ENCODE measurements around the gene PARD6B. TPM values are rescaled to one million over a fixed set of nuclear protein-coding genes. Genes with fewer than 3 reads are reported as not detected.
"Not testable (repeated sequence)": the region's sequence is repeated elsewhere in the genome, so short reads cannot be mapped to it uniquely, and the experiment has no call there.

PARD6B gene
- total RNA-seq, 1 experiment from 2014 or later: 5.2 TPM

- not testable (repeated sequence) for DNase-seq (ENCODE audit: low read depth)
These were observed 27.5 kb upstream of the PARD6B start for GRCh38 chr20:50703651-50704438.

DNA sequence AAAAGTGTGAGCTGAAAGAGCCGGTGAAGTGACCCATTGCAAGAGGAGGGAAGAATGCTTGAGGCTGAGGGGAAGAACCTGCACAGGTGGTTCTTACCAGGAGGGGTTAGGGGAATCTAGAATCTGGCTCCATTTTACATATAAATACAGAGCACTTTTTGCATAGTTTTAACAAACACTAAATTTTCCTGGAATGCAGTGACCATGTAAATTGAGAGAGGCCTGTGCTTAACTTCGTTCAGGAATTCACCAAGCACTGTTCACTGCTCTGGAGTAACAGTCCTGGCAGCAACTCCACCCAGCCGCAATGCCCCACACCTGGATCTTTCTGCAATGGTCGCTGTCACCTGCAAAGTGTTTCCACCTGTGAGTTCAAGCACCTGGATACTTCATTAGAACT, 26.9 kb upstream of the PARD6B start:
- no peak for DNase-seq (ENCODE audit: low read depth)

DNA sequence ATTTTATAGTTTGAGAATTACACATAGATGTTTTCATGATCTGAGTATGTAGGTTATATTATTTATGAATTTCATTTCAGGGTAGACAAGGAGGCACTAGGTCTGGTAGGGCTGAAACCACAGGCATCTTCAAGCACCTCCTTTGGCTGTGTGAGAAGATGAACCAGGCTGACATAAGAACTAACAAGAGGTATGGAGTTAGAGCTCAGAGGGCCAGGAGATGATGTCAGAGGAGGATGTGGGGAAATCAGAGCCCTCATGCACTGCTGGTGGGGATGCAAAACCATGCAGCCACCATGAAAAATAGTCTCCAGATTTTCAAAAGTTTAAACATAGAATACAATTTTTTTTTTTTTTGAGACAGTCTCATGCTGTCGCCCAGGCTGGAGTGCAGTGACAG, 26.4 kb upstream of the PARD6B start:
- DNase-seq (ENCODE audit: low read depth): no peak

DNA sequence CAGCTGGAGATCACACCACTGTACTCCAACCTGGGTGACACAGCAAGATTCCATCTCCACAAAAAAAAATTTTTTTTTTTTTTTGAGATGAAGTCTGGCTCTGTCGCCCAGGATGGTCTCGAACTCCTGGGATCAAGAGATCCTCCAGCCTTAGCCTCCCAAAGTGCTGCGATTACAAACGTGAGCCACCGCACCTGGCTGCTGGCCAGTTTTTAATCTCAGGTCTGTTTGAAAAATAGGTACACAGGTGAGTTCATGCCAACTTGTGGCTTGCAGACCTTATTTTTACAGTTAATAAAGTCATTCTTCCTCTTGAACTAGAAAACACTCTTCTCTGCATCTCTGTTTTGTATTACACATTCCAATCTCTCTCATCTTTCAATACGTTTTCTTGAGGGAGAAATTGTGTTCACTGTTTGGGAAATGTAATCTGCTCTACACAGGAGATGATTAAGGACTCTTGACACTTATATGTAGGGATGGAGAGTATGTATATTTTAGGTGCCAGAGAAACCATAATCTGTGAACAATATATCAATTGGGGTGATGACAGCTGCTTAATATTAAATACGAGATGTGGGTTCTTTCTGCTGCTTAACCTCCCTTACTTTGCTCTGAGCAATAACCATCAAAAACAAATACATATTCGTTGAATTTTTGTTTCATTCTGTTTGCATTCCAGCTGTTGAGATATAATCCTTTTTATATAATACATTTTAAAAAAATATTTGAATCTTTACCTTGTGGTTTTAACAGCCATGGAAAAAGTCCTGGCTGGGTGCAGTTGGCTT, 22.3 kb upstream of the PARD6B start:
- no peak for DNase-seq (ENCODE audit: low read depth)

GRCh38 chr20:50709636-50709973, 21.8 kb upstream of the PARD6B start:
- DNase-seq (ENCODE audit: low read depth): no peak

GRCh38 chr20:50710492-50711063, 20.8 kb upstream of the PARD6B start:
- DNase-seq (ENCODE audit: low read depth): peak; percentile 50

- no peak for DNase-seq (ENCODE audit: low read depth)
These were observed 20.1 kb upstream of the PARD6B start for GRCh38 chr20:50711113-50711825.

DNA sequence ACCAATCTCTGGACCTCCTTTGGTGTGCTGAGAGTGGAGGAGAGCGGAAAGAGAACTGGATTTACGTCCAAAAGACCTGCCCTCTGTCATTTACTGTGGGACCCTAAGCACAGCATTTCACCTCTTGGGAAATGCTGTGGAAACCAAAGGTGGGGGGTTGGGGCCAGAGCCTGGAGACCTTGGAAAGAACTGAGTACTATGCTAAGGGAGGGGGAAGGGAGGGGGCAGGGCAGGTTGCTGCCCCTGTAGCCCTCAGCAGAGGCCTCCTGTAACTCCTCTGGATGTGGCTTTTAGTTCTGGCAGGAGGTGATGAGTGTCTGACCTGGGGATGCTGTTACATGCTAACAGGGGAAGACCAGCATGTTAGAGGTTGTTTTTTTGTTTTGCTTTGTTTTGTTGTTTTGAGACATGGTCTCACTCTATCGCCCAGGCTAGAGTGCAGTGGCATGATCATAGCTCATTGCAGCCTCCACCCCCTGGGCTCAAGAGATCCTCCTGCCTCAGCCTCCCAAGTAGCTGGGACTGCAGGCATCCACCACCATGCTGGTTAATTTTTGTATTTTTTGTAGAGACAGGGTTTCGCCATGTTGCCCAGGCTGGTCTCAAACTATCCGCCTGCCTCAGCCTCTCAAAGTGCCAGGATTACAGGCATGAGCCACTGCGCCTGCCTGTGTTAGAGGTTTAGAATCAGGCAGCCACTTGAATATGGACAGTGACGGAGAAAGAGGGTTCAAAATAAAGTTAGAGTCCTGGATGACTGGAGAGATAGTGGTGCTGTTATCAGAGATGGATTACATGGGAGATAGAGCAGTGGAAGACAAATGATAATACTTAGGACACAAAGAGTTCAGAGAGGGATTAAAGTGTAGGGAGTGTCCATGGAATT, 18.4 kb upstream of the PARD6B start:
- no peak for DNase-seq (ENCODE audit: low read depth)

GRCh38 chr20:50713657-50714101, 17.7 kb upstream of the PARD6B start:
- DNase-seq (ENCODE audit: low read depth): peak; percentile 28

GRCh38 chr20:50714426-50714825, 17.0 kb upstream of the PARD6B start:
- DNase-seq (ENCODE audit: low read depth): not testable (repeated sequence)

DNA sequence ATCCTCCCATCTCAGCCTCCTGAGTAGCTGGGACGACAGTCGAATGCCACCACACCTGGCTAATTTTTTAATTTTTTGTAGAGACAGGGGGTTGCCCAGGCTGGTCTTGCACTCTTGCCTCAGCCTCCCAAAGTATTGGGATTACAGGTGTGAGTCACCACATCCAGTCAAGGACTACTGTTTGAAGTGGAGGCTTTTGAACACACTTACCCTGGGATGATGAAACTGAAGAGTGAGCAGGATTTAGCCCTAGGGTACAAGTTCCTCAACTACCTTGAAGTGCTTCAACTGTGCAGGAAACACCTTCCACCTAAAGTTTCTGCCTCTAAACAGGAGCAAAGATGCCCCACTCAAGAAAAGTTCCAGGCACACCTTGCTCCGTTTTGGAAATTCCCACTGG, 15.7 kb upstream of the PARD6B start:
- no peak for DNase-seq (ENCODE audit: low read depth)

GRCh38 chr20:50716518-50716917, 14.9 kb upstream of the PARD6B start:
- no peak for DNase-seq (ENCODE audit: low read depth)

GRCh38 chr20:50717312-50717711, 14.1 kb upstream of the PARD6B start:
- no peak for DNase-seq (ENCODE audit: low read depth)

DNA sequence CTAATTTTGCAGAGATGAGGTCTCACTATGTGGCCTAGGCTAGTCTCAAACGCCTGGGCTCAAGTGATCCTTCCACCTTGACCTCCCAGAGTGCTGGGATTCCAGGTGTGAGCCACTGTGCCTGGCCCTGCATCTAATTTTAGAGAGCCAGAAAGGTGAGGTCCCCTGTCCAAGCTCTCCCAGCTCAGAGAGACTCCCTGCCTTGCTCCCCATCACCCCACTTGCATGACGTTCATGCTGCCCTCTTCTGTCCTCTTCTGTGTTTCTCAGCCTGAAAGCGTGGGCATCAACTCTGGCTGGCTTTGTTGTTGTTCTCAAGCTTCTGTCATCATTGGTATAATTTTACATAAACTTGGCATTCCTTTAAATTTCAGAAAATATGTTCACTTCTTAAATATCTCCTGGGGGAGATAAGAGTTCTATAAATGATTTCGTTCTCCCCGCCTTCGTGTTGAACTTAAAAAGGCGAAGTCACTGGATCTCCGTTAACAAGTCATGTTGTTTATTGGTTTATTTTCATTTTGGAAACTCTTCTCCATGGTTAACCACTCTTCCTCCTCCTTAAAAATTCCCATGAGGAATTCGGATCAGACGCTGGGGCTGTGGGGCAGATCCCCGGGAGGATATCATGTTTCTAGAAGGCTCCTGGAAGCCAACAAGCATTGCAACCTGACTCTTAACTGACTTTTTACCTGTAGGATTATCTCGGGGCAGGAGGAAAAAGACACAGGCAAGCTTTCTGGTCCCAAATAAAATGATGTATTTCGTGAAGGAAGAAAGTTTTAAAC, 13.2 kb upstream of the PARD6B start:
- no peak for DNase-seq (ENCODE audit: low read depth)

DNA sequence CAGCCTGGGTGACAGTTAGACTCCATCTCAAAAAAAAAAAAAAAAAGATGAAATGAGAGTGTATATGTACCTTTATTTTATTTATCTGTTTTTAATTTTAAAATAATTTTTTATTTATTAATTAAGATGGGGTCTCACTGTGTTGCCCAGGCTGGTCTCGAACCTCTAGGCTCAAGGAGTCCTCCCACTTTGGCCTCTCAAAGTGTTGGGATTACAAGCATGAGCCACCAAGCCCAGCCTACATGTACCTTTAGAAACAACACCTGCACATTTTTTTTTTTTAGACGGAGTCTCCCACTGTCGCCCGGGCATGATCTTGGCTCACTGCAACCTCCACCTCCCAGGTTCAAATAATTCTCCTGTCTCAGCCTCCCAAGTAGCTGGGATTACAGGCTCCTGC, 12.1 kb upstream of the PARD6B start:
- DNase-seq (ENCODE audit: low read depth): no peak

DNA sequence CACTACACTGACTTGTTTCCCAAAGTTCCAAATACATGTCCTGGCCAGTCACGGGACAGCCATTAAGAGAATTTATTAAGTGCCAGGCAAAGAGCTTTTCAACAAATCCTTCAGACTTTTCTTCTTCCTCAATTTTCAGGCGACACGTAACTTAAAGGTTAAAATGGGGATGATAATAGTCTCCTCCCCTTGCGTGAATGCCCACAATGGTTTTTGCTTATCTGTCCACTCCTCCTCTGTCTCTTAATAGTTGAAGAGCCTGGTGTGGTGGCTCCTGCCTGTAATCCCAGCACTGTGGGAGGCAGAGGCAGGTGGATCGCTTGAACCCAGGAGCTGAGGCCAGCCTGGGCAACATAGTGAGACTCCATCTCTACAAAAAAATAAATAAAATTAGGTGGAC, 11.4 kb upstream of the PARD6B start:
- no peak for DNase-seq (ENCODE audit: low read depth)

DNA sequence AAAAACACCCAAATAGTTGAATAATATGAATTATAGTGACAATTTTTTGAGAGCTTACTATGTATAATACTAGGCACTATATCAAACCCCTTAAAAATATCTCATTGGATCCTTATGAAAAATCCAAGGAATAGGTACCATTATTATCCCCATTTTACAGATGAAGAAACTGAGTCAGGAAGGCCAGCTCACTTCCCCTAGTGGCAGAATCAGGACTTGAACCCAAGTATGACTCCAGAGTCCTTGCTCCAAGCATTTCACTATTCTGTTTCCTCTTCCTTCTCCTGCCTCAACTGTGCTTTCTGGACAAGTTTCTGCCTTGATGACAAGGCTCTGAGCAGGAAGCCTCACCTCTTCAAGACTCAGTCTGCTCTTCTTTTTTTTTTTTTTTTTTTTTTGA, 10.8 kb upstream of the PARD6B start:
- no peak for DNase-seq (ENCODE audit: low read depth)

GRCh38 chr20:50721881-50722281, 9.5 kb upstream of the PARD6B start:
- DNase-seq (ENCODE audit: low read depth): no peak

GRCh38 chr20:50722424-50723155, 8.8 kb upstream of the PARD6B start:
- no peak for DNase-seq (ENCODE audit: low read depth)

- DNase-seq (ENCODE audit: low read depth): no peak
These were observed 7.7 kb upstream of the PARD6B start for GRCh38 chr20:50723672-50724071.

All from Daoy (cell line).